C4-2B (cell line): Measurements from ENCODE around the gene CASZ1.

Experiments
- CTCF ChIP-seq: fragments of 450-650 bp; conservative IDR thresholded peaks from 2 replicates; pipeline ENCODE4 v1.5.1; 2017; ENCODE audit warnings: mild to moderate bottlenecking
- ZFX ChIP-seq: fragments of 450-650 bp; IDR thresholded peaks from 2 replicates; pipeline ENCODE4 v1.6.1; 2017

DNA sequence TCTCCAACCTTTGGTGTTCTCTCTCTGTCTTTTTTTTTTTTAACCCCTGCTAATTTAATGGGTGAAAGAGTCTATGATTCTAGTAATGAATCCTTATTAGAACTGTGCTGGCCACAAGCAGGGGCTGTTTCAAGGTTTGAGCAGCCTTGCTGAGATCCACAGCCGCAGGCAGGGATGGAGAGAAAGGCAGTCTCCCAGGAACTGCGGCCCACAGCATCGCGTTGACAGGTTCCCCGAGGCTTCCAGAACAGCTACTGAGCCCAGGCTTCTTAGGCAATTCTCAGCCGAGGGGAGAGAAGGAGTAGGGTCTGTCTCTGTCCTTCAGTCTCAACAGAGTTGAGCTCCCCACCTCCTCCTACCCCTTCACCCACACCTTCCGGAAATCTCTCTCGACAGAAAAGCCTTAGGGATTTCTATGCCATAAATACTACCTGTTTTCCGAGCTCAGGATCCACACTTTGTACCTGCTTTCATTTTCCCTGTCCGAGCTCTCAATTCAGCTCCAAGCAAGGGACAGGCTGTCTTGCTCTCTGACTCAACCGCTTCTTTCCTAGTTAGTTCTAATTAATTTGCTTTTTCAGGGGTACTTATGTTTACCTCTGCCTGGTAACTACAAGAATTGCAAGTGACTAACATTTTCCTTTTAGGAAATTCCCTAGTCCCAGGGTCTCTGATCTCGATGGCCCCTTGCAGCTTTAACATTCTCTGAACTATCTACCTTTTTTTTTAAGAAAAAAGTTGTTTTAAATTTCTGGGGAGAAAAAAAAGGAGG, 6.7 kb upstream of the CASZ1 start:
- TF ChIP-seq CTCF (no peak), ZFX (no peak)
